K562 (cell line): ENCODE results near the gene PRLHR. TPM values are rescaled to one million over a fixed set of nuclear protein-coding genes. Genes with fewer than 3 reads are reported as not detected.

Source experiments
- ATAC-seq: fragments of 200-7000 bp; cut with Tn5 transposase; 3 replicates; pipeline ENCODE4 v1.9.1; 2020; ENCODE audit warnings: moderate library complexity
- BruUV-seq: library from RNA; stranded (reverse); fragments of 400-500 nt; replicated peaks from 2 replicates; lab custom pipeline; 2021; lab: Mats Ljungman, UMichigan
- CTCF ChIA-PET: fragments of 300-600 bp; formaldehyde crosslinking; extraction: SDS; loops from one replicate; lab custom pipeline; 2021; ENCODE audit warnings: low intra/inter-chr PET ratio; lab: Yijun Ruan, JAX
- POLR2A ChIA-PET: fragments of 300-600, 350-650 bp; sonication (Branson Sonifier 250); formaldehyde crosslinking; extraction: SDS; loops from one replicate; lab custom pipeline; 2021; ENCODE audit warnings: antibody characterized with exemption, inconsistent platforms; lab: Yijun Ruan, JAX
- DNase-seq, 4 experiments: peaks; one replicate each; pipeline versions ENCODE4 v3.0.0 to v3.0.0-alpha.2; 2011 to 2018; ENCODE audit warnings: low spot score in 3 of 4, mixed read lengths in 3 of 4; ENCODE audit errors: extremely low read depth in 1 of 4
- FAIRE-seq: peaks from 2 replicates; lab custom pipeline; 2011; peaks lifted over from hg19 to GRCh38; lab: Jason Lieb, UNC
- H2AFZ ChIP-seq: 2 replicates; pipeline ENCODE4 v1.6.0; 2011; ENCODE audit warnings: low read depth, low read length, control low read depth, inconsistent platforms
- H3K27ac ChIP-seq: fragments of 200-600 bp; 3 replicates; pipeline ENCODE4 v1.8.0; 2011; ENCODE audit warnings: low read depth, mild to moderate bottlenecking, control low read depth, inconsistent platforms, low read length, moderate library complexity, mixed read lengths; ENCODE audit errors: extremely low read depth
- H3K27me3 ChIP-seq, 2 experiments: fragments of 300-600 bp in 1 of 2; 2 replicates in 1 of 2; 3 replicates in 1 of 2; pipeline versions ENCODE4 v1.6.0 to v1.8.0; 2011; ENCODE audit warnings: inconsistent platforms in 2 of 2, low read length in 2 of 2, mild to moderate bottlenecking in 1 of 2, mixed read lengths in 1 of 2, moderate library complexity in 1 of 2; ENCODE audit not compliant: control insufficient read depth in 2 of 2, insufficient read depth in 2 of 2
- H3K36me3 ChIP-seq: fragments of 300-600 bp; 3 replicates; pipeline ENCODE4 v1.8.0; 2011; ENCODE audit warnings: mild to moderate bottlenecking, low read length, inconsistent platforms; ENCODE audit not compliant: control insufficient read depth, insufficient read depth
- H3K4me1 ChIP-seq, 2 experiments: fragments of 200-600 bp in 1 of 2; replicated peaks in 1 of 2; 2 replicates in 1 of 2; 3 replicates in 1 of 2; pipeline versions ENCODE4 v1.5.1 to v1.8.0; 2011; ENCODE audit warnings: inconsistent platforms in 2 of 2, low read length in 2 of 2, mild to moderate bottlenecking in 1 of 2, mixed read lengths in 1 of 2, moderate library complexity in 1 of 2; ENCODE audit not compliant: control insufficient read depth in 2 of 2, insufficient read depth in 2 of 2
- H3K4me2 ChIP-seq: 2 replicates; pipeline ENCODE4 v1.6.1; 2011; ENCODE audit warnings: low read length, control low read depth, inconsistent platforms, mixed read lengths; ENCODE audit not compliant: insufficient read depth
- H3K4me3 ChIP-seq: fragments of 200-600 bp; sonication (generic), shearing (Covaris generic); 2 replicates; pipeline ENCODE4 v1.5.1; 2016; ENCODE audit warnings: control low read depth, inconsistent platforms
- H3K79me2 ChIP-seq: fragments of 200-600 bp; 3 replicates; pipeline ENCODE4 v1.8.0; 2011; ENCODE audit warnings: low read length, inconsistent platforms; ENCODE audit not compliant: control insufficient read depth, insufficient read depth
- H3K9ac ChIP-seq, 2 experiments: 2 replicates each; pipeline versions ENCODE4 v1.6.0 to v1.6.1; 2011; ENCODE audit warnings: low read depth in 2 of 2, low read length in 2 of 2, control low read depth in 1 of 2, inconsistent platforms in 1 of 2, mild to moderate bottlenecking in 1 of 2, mixed read lengths in 1 of 2; ENCODE audit not compliant: insufficient read depth in 1 of 2
- H3K9me1 ChIP-seq: one replicate; pipeline ENCODE4 v1.6.0; 2011; ENCODE audit warnings: inconsistent platforms, mild to moderate bottlenecking, low read length, moderate library complexity; ENCODE audit not compliant: control insufficient read depth, insufficient read depth
- H3K9me3 ChIP-seq: replicated peaks from 2 replicates; pipeline ENCODE4 v1.5.1; 2011; ENCODE audit warnings: low read depth, low read length, inconsistent platforms; ENCODE audit not compliant: control insufficient read depth, insufficient read depth
- H4K20me1 ChIP-seq: replicated peaks from 2 replicates; pipeline ENCODE4 v1.6.1; 2011; ENCODE audit warnings: low read length, inconsistent platforms, mixed read lengths; ENCODE audit not compliant: control insufficient read depth, insufficient read depth
- BDP1 ChIP-seq: IDR thresholded peaks from 3 replicates; pipeline ENCODE4 v1.6.1; 2011; ENCODE audit not compliant: insufficient read length, insufficient read depth
- BRF1 ChIP-seq: IDR thresholded peaks from 3 replicates; pipeline ENCODE4 v1.6.1; 2011; ENCODE audit warnings: borderline replicate concordance, mild to moderate bottlenecking; ENCODE audit not compliant: insufficient read length; ENCODE audit errors: extremely low read depth
- CBX8 ChIP-seq: fragments of 200-600 bp; sonication (generic); IDR thresholded peaks from 2 replicates; pipeline ENCODE4 v1.6.1; 2012; ENCODE audit warnings: borderline replicate concordance, mixed run types, low read depth, mild to moderate bottlenecking, moderate library complexity, mixed read lengths, low read length, control low read depth, inconsistent platforms; ENCODE audit not compliant: poor library complexity, severe bottlenecking; ENCODE audit errors: extremely low read depth
- GTF2A2 ChIP-seq: IDR thresholded peaks from 2 replicates; pipeline ENCODE4 v1.6.1; 2016; ENCODE audit warnings: mild to moderate bottlenecking, missing genetic modification characterization, missing compliant biosample characterization
- HOMEZ ChIP-seq: fragments of 250-450 bp; sonication (Bioruptor Pico); IDR thresholded peaks from 2 replicates; pipeline ENCODE4 v1.4.0; 2020; ENCODE audit warnings: mild to moderate bottlenecking, moderate library complexity
- KLF1 ChIP-seq: fragments of 450-650 bp; IDR thresholded peaks from 2 replicates; pipeline ENCODE4 v1.6.1; 2016; ENCODE audit warnings: missing genetic modification characterization, missing compliant biosample characterization
- RBM25 ChIP-seq: fragments of 200-400 bp; formaldehyde crosslinking; IDR thresholded peaks from 2 replicates; pipeline ENCODE4 v1.6.1; 2018; ENCODE audit warnings: low read length, low read depth, moderate library complexity; ENCODE audit not compliant: severe bottlenecking
- SAFB2 ChIP-seq: fragments of 200-400 bp; formaldehyde crosslinking; IDR thresholded peaks from 2 replicates; pipeline ENCODE4 v1.6.1; 2018; ENCODE audit warnings: borderline replicate concordance, low read length, low read depth, moderate library complexity; ENCODE audit not compliant: severe bottlenecking
- SFPQ ChIP-seq: fragments of 200-400 bp; formaldehyde crosslinking; IDR thresholded peaks from 2 replicates; pipeline ENCODE4 v1.6.1; 2017; ENCODE audit warnings: mild to moderate bottlenecking, low read depth, low read length, moderate library complexity
- SP2 ChIP-seq: IDR thresholded peaks from 2 replicates; pipeline ENCODE4 v1.6.1; 2011; ENCODE audit warnings: mild to moderate bottlenecking, low read depth, low read length, moderate library complexity; ENCODE audit not compliant: poor library complexity, severe bottlenecking; ENCODE audit errors: extremely low read depth
- TFE3 ChIP-seq: fragments of 450-650 bp; formaldehyde crosslinking; IDR thresholded peaks from 2 replicates; pipeline ENCODE4 v1.4.0; 2020; ENCODE audit warnings: mild to moderate bottlenecking, mixed read lengths
- U2AF2 ChIP-seq: fragments of 200-400 bp; formaldehyde crosslinking; optimal IDR thresholded peaks from 2 replicates; pipeline ENCODE3; 2017; ENCODE audit warnings: low read depth, mild to moderate bottlenecking, low read length
- ZBTB5 ChIP-seq: fragments of 450-650 bp; IDR thresholded peaks from 2 replicates; pipeline ENCODE4 v1.6.1; 2017; ENCODE audit warnings: antibody characterized with exemption
- ZNF239 ChIP-seq: fragments of 250-450 bp; sonication (Bioruptor Pico); IDR thresholded peaks from 2 replicates; pipeline ENCODE4 v1.4.0; 2020; ENCODE audit warnings: mild to moderate bottlenecking
- ZNF24 ChIP-seq: fragments of 450-650 bp; IDR thresholded peaks from 2 replicates; pipeline ENCODE4 v1.6.1; 2016
- WGBS: fragments of 100-300 bp; shearing (Covaris generic); methylation state at CpG from one replicate; pipeline ENCODE4 v1.1.6; 2016; ENCODE audit warnings: low coverage, mixed read lengths; ENCODE audit not compliant: insufficient coverage; ENCODE audit errors: missing lambda C conversion rate; 5-methylcytosine and 5-hydroxymethylcytosine counted together
- in situ Hi-C: fragments of 300-500 bp; cut with MboI; formaldehyde crosslinking; loops from 4 replicates; pipeline ENCODE4 v1.15.0; 2018; ENCODE audit warnings: inconsistent platforms, mixed read lengths
- intact Hi-C: fragments of 100-400 bp; cut with micrococcal nuclease; formaldehyde crosslinking; loops from 2 replicates; pipeline ENCODE4 v1.14.2; 2022
- polyA plus RNA-seq, 8 experiments: library from polyadenylated mRNA; depleted of rRNA in 4 of 8; stranded (reverse) in 5 of 8; unstranded in 3 of 8; fragments of >200 nt; fragmentation: Nextera tagmentation in 2 of 8; fragmentation: Illumina TruSeq in 1 of 8; extraction: Ambion mirVana in 2 of 8; extraction: Trizol in 1 of 8; gene quantifications; 2 replicates each; pipeline versions ENCODE4 v1.2.1 to v1.2.3, GENCODE V29; 2011 to 2014; ENCODE audit warnings: inconsistent platforms in 1 of 8, missing spikeins in 1 of 8
- total RNA-seq, 7 experiments: library from RNA; depleted of rRNA in 6 of 7; stranded (reverse); fragments of >200 nt in 6 of 7; fragmentation: Illumina TruSeq in 2 of 7; extraction: Trizol in 2 of 7; gene quantifications; 2 replicates each; pipeline versions ENCODE4 v1.2.1 to v1.2.3, GENCODE V29; 2011 to 2021; ENCODE audit warnings: low replicate concordance in 1 of 7

The PRLHR gene
- total and polyA plus RNA-seq, 9 of the 15 experiments (the other 6 are each of a cell fraction or from before 2014, with no cell fraction given), result not detected

GRCh38 chr10:118585794-118586193 is 9.7 kb downstream of the PRLHR start:
- WGBS, result 0% methylated on average over 1 of the region's 1 CpG
- Histone ChIP-seq H4K20me1 (no peaks in the 10 kb centered on the region), H3K9ac (no peak overlapping the region), H3K9me3 (no peaks in the 10 kb centered on the region), H3K27ac (no peak overlapping the region), H3K4me1 (no peaks in the 10 kb centered on the region), H3K79me2 (no peaks in the 10 kb centered on the region), H3K27me3 (peaks cover 0 to 9% of the 10 kb centered on the region in 2 experiments; a peak in 2 of 5 replicates), H3K4me2 (no peak overlapping the region), H3K36me3 (no peaks in the 10 kb centered on the region), H2AFZ (no peak overlapping the region), H3K4me3 (no peak overlapping the region), H3K9me1 (no peaks in the 10 kb centered on the region)
- no peak for ATAC-seq
- no peak for DNase-seq
- in situ Hi-C loops (no loop called here), intact Hi-C loops (no loop called here)
- no peak for FAIRE-seq
- BruUV-seq, result no TSS peak
- CTCF ChIA-PET, result no interaction called here
- POLR2A ChIA-PET, result interaction anchor here (0.6 to 0.7 kb wide), 2 partner anchors 79 to 239 kb away, joined by 3 read pairs; no protein-coding TSS in a partner anchor
- TF ChIP-seq SAFB2 (no peak), SP2 (no peak), SFPQ (no peak), BDP1 (no peak), HOMEZ (CRISPR knock-in tag) (no peak), TFE3 (CRISPR knock-in tag) (no peak), RBM25 (no peak), U2AF2 (no peak), ZBTB5 (no peak), KLF1 (tag) (no peak), ZNF239 (CRISPR knock-in tag) (no peak), BRF1 (no peak), CBX8 (no peak), GTF2A2 (tag) (no peak), ZNF24 (no peak)
